Thyroid gland (tissue), 4 donors: ENCODE data around the gene CELF4.

Source experiments
- CTCF ChIP-seq, 6 experiments: fragments of 200-600 bp in 3 of 6; fragments of 450-650 bp in 3 of 6; sonication (generic) in 3 of 6; IDR thresholded peaks; one replicate each; pipeline ENCODE4 v1.5.1; 2016 to 2019; ENCODE audit warnings: antibody characterized with exemption in 6 of 6, mild to moderate bottlenecking in 2 of 6, inconsistent platforms in 1 of 6, moderate library complexity in 1 of 6
- POLR2A ChIP-seq, 2 donors: fragments of 450-650 bp; IDR thresholded peaks; one replicate each; pipeline ENCODE4 v1.6.1; 2017; ENCODE audit warnings: antibody characterized with exemption in 2 of 2, mild to moderate bottlenecking in 2 of 2, moderate library complexity in 1 of 2

- TF ChIP-seq CTCF (IDR thresholded peaks at IDR 0.05) (no peak), POLR2A (IDR thresholded peaks at IDR 0.05) (no peak)
Measured at GRCh38 chr18:37348729-37349128, 216.9 kb downstream of the CELF4 start.
